ENCODE results near the gene THOP1. TPM values are rescaled to one million over a fixed set of nuclear protein-coding genes. Genes with fewer than 3 reads are reported as not detected.

THOP1 gene
- total and polyA plus RNA-seq, 10 of the 15 experiments (the other 5 are each of a cell fraction or from before 2014, with no cell fraction given), result 1.9 to 270 (median 169) TPM

DNA sequence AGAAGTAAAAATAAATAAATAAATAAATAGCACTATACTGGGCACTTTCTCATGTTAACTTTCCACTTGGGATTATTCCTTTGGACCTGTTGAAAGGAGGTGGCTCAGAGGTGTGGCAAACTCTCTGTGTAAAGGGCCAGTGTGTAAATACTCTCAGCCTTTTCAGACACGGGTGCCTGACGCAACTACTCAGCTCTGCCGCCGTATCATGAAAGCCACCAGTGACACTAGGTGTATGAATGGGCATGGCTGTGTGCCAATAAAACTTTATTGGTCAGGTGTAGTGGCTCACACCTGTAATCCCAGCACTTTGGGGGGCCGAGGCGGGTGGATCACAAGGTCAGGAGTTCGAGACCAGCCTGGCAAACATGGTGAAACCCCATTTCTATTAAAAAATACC lies 25.3 kb upstream of the THOP1 start:
- POLR2A ChIA-PET, result interaction anchor here (0.6 kb wide), 1 partner anchor 26 kb away, joined by 3 read pairs; no protein-coding TSS in a partner anchor
- Histone ChIP-seq H3K79me2 (ENCODE audit: control insufficient read depth, insufficient read depth, low read length) (no peaks in the 10 kb centered on the region), H4K20me1 (ENCODE audit: control insufficient read depth, insufficient read depth) (no peaks in the 10 kb centered on the region), H3K9ac (ENCODE audit: control insufficient read depth, insufficient read depth, low read length) (no peak overlapping the region), H3K36me3 (ENCODE audit: control insufficient read depth in 2 of 2, insufficient read depth in 2 of 2, low read length in 1 of 2) (peaks cover 8 to 40% of the 10 kb centered on the region in 2 experiments), H3K27me3 (replicated peaks in 1 of 2; ENCODE audit: control insufficient read depth in 2 of 2, insufficient read depth in 2 of 2, low read length in 1 of 2) (no peaks in the 10 kb centered on the region), H3K27ac (ENCODE audit: control insufficient read depth, insufficient read depth) (no peak overlapping the region), H3K4me2 (ENCODE audit: control insufficient read depth, insufficient read depth) (no peak overlapping the region), H3K9me3 (replicated peaks; ENCODE audit: control insufficient read depth, insufficient read depth, low read length) (no peaks in the 10 kb centered on the region), H2AFZ (ENCODE audit: control insufficient read depth, low read depth, low read length) (no peak overlapping the region), H3K4me3 (no peak overlapping the region), H3K4me1 (ENCODE audit: control insufficient read depth, insufficient read depth, low read length) (no peaks in the 10 kb centered on the region)
- WGBS (ENCODE audit: insufficient coverage, insufficient replicate concordance, low lambda C conversion rate, missing lambda C conversion rate), result 98% methylated on average over 7 of the region's 7 CpGs
- TF ChIP-seq, protein P1, sequence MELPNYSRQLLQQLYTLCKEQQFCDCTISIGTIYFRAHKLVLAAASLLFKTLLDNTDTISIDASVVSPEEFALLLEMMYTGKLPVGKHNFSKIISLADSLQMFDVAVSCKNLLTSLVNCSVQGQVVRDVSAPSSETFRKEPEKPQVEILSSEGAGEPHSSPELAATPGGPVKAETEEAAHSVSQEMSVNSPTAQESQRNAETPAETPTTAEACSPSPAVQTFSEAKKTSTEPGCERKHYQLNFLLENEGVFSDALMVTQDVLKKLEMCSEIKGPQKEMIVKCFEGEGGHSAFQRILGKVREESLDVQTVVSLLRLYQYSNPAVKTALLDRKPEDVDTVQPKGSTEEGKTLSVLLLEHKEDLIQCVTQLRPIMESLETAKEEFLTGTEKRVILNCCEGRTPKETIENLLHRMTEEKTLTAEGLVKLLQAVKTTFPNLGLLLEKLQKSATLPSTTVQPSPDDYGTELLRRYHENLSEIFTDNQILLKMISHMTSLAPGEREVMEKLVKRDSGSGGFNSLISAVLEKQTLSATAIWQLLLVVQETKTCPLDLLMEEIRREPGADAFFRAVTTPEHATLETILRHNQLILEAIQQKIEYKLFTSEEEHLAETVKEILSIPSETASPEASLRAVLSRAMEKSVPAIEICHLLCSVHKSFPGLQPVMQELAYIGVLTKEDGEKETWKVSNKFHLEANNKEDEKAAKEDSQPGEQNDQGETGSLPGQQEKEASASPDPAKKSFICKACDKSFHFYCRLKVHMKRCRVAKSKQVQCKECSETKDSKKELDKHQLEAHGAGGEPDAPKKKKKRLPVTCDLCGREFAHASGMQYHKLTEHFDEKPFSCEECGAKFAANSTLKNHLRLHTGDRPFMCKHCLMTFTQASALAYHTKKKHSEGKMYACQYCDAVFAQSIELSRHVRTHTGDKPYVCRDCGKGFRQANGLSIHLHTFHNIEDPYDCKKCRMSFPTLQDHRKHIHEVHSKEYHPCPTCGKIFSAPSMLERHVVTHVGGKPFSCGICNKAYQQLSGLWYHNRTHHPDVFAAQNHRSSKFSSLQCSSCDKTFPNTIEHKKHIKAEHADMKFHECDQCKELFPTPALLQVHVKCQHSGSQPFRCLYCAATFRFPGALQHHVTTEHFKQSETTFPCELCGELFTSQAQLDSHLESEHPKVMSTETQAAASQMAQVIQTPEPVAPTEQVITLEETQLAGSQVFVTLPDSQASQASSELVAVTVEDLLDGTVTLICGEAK (IDR thresholded peaks at IDR 0.05; ENCODE audit: borderline replicate concordance), result peak; percentile 83; the same call in 1 of the 2 replicates
- TF ChIP-seq POLR2A (IDR thresholded peaks at IDR 0.05; ENCODE audit: low read depth, low read length) (0 out of 2 replicates have a peak, but pooled peaks have one; percentile 4), SREBF2 (IDR thresholded peaks at IDR 0.05; ENCODE audit: low read length) (no peak)
- no peak for FAIRE-seq
- no TSS peak for BruUV-seq (replicated peaks)
- intact Hi-C loops (cut with micrococcal nuclease; ENCODE audit: unreplicated experiment), result no loop called here
- SMC1A ChIA-PET (ENCODE audit: uncharacterized antibody, unreplicated experiment), result no interaction called here
- RAD21 ChIA-PET (ENCODE audit: unreplicated experiment), result no interaction called here
- CTCF ChIA-PET, result interaction anchor here (1.5 kb wide), 1 partner anchor 112 kb away, joined by 5 read pairs; no protein-coding TSS in a partner anchor
- no peak for DNase-seq (ENCODE audit: low read depth, low spot score)
- ATAC-seq, result no peak
- in situ Hi-C loops (cut with MboI), result no loop called here

DNA sequence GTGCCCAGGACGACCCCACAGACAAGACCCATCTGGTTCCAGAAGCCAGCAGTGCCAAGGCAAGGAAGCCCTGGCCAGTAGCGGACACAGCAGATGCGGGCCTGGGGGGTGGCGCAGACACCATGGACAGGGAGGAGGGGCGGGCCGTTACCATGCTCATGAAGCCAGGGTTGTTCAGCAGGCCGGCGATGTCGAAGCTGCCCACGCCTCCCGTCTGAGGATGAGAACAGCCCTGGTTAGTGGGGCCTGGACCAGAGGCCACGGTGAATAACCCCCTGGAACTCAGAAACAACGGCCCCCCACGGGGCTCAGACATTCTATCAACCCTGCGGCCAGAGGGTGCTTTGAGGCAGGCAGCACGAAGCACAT lies 24.0 kb upstream of the THOP1 start:
- Histone ChIP-seq H3K4me3 (no peak overlapping the region), H3K9ac (ENCODE audit: control insufficient read depth, insufficient read depth, low read length) (no peak overlapping the region), H4K20me1 (ENCODE audit: control insufficient read depth, insufficient read depth) (no peaks in the 10 kb centered on the region), H3K4me1 (ENCODE audit: control insufficient read depth, insufficient read depth, low read length) (no peaks in the 10 kb centered on the region), H3K27ac (ENCODE audit: control insufficient read depth, insufficient read depth) (no peak overlapping the region), H2AFZ (ENCODE audit: control insufficient read depth, low read depth, low read length) (no peak overlapping the region), H3K79me2 (ENCODE audit: control insufficient read depth, insufficient read depth, low read length) (no peaks in the 10 kb centered on the region), H3K9me3 (replicated peaks; ENCODE audit: control insufficient read depth, insufficient read depth, low read length) (no peaks in the 10 kb centered on the region), H3K4me2 (ENCODE audit: control insufficient read depth, insufficient read depth) (no peak overlapping the region), H3K36me3 (ENCODE audit: control insufficient read depth in 2 of 2, insufficient read depth in 2 of 2, low read length in 1 of 2) (peaks cover 13 to 40% of the 10 kb centered on the region in 2 experiments), H3K27me3 (replicated peaks in 1 of 2; ENCODE audit: control insufficient read depth in 2 of 2, insufficient read depth in 2 of 2, low read length in 1 of 2) (no peaks in the 10 kb centered on the region)
- ChIA-PET POLR2A (no interaction called here), CTCF (no interaction called here), SMC1A (ENCODE audit: uncharacterized antibody, unreplicated experiment) (no interaction called here), RAD21 (ENCODE audit: unreplicated experiment) (no interaction called here)
- ATAC-seq (no peak), FAIRE-seq (no peak), DNase-seq (ENCODE audit: low read depth, low spot score) (no peak)
- in situ Hi-C loops (cut with MboI) (no loop called here), intact Hi-C loops (cut with micrococcal nuclease; ENCODE audit: unreplicated experiment) (no loop called here)
- WGBS (ENCODE audit: insufficient coverage, insufficient replicate concordance, low lambda C conversion rate, missing lambda C conversion rate), result 98% methylated on average over 16 of the region's 16 CpGs
- no TSS peak for BruUV-seq (replicated peaks)
- TF ChIP-seq SMAD5 (IDR thresholded peaks at IDR 0.05; ENCODE audit: low read depth), result no peak
- TF ChIP-seq CBX3 (IDR thresholded peaks at IDR 0.05; ENCODE audit: borderline replicate concordance, low read depth), result no peak
- TF ChIP-seq, protein P1 (IDR thresholded peaks at IDR 0.05; ENCODE audit: borderline replicate concordance), result no peak
- TF ChIP-seq CBX5 (IDR thresholded peaks at IDR 0.05; ENCODE audit: low read depth), result no peak
- no peak for TF ChIP-seq ZNF24 (IDR thresholded peaks at IDR 0.05)
- no peak for TF ChIP-seq SMAD1 (IDR thresholded peaks at IDR 0.05; ENCODE audit: low read depth, partially characterized antibody)
- no peak for TF ChIP-seq NR2C2 (IDR thresholded peaks at IDR 0.05; ENCODE audit: borderline replicate concordance, control insufficient read depth, insufficient read length, low read depth)
- TF ChIP-seq KDM1A (IDR thresholded peaks at IDR 0.05; ENCODE audit: borderline replicate concordance), result no peak

Measured in GM12878 (cell line).